Inferior parietal cortex (tissue), 1 donor: ENCODE measurements around the gene ZC3H18.

Source experiments
- DNase-seq: peaks from one replicate; pipeline ENCODE4 v3.0.0-alpha.2; 2016; ENCODE audit errors: extremely low spot score

The ZC3H18 gene

GRCh38 chr16:88678224-88678979 is 108.2 kb downstream of the ZC3H18 start:
- DNase-seq, result no peak

- no peak for DNase-seq
These were observed 110.4 kb downstream of the ZC3H18 start for GRCh38 chr16:88680554-88681083.

- no peak for DNase-seq
These were observed 111.0 kb downstream of the ZC3H18 start for GRCh38 chr16:88681084-88681680.
